Measurements from ENCODE around the gene EXOSC10. TPM values are rescaled to one million over a fixed set of nuclear protein-coding genes. Genes with fewer than 3 reads are reported as not detected.

The EXOSC10 gene
- total RNA-seq, 1 experiment from 2014 or later, result 72.0 TPM

DNA sequence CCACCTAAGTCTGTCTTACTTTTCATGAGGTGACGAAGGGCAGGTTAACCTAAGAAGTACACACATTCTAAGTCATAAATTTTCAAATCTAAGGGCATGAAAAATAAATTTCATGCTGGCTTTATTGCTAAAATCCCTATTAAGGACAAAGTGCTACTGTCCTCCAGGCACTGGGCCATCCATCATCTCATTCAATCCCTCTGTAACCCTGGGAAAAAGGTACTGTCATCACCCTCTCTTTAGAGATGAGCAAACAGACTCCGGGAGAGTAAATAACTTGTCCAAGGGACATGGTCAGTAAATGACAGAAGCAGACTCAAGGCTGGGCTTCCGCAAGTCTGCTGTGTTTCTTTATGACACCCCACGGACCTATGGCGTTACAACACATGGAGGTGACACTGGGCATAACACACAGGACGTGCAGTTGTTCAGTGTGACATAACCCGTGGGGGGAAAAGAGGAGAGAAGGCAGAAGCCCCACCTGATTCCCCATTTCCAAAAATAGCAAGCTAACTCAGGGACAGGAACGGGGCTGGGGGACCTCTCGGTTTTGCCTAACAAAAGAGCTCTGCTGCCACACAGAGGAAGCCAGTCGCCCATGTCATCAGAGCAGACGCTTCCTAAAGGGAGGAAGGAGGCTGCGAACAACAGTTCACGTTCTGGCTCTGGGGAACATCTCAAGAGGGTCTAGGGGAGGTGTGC lies 27.3 kb downstream of the EXOSC10 start:
- peak overlapping the region; percentile 78 for H3K4me2 ChIP-seq (ENCODE audit: low read depth, low read length, poor library complexity, severe bottlenecking)
- H4K20me1 ChIP-seq (ENCODE audit: insufficient read depth, low read depth, low read length), result 0 out of 2 replicates have a peak, but pooled peaks cover 4% of the 10 kb centered on the region
- H3K27me3 ChIP-seq (ENCODE audit: low read length), result no peaks in the 10 kb centered on the region
- no peaks in the 10 kb centered on the region for H3K9me2 ChIP-seq (replicated peaks; ENCODE audit: insufficient read depth, low read length)
- peaks cover 36% of the 10 kb centered on the region for H3K4me1 ChIP-seq (ENCODE audit: low read length)
- H3K4me3 ChIP-seq (ENCODE audit: low read length), result peak overlapping the region; percentile 59
- H3K79me2 ChIP-seq (ENCODE audit: low read length), result peaks cover 3% of the 10 kb centered on the region
- DNase-seq, result peak; percentile 87
- H2AFZ ChIP-seq (ENCODE audit: low read length), result no peak overlapping the region
- peaks cover 34% of the 10 kb centered on the region for H3K36me3 ChIP-seq (ENCODE audit: insufficient read depth, low read length)
- H3K9me3 ChIP-seq (ENCODE audit: low read length), result no peaks in the 10 kb centered on the region
- peak overlapping the region; percentile 97 for H3K27ac ChIP-seq (ENCODE audit: low read length)
- H3K9ac ChIP-seq (ENCODE audit: low read length), result peak overlapping the region; percentile 66

GRCh38 chr1:11071463-11072215 lies 28.0 kb downstream of the EXOSC10 start:
- H3K79me2 ChIP-seq (ENCODE audit: low read length), result peaks cover 3% of the 10 kb centered on the region
- no peaks in the 10 kb centered on the region for H3K9me2 ChIP-seq (replicated peaks; ENCODE audit: insufficient read depth, low read length)
- no peaks in the 10 kb centered on the region for H3K9me3 ChIP-seq (ENCODE audit: low read length)
- H4K20me1 ChIP-seq (ENCODE audit: insufficient read depth, low read depth, low read length), result 0 out of 2 replicates have a peak, but pooled peaks cover 4% of the 10 kb centered on the region
- H3K36me3 ChIP-seq (ENCODE audit: insufficient read depth, low read length), result peaks cover 34% of the 10 kb centered on the region
- H3K4me1 ChIP-seq (ENCODE audit: low read length), result peaks cover 36% of the 10 kb centered on the region
- peak overlapping the region; percentile 59 for H3K4me3 ChIP-seq (ENCODE audit: low read length)
- H3K27ac ChIP-seq (ENCODE audit: low read length), result peak overlapping the region; percentile 97
- H3K4me2 ChIP-seq (ENCODE audit: low read depth, low read length, poor library complexity, severe bottlenecking), result peak overlapping the region; percentile 78
- H3K9ac ChIP-seq (ENCODE audit: low read length), result peak overlapping the region; percentile 66
- DNase-seq, result peak; percentile 61
- H2AFZ ChIP-seq (ENCODE audit: low read length), result no peak overlapping the region
- H3K27me3 ChIP-seq (ENCODE audit: low read length), result no peaks in the 10 kb centered on the region

GRCh38 chr1:11070876-11071275 lies 28.8 kb downstream of the EXOSC10 start:
- no peaks in the 10 kb centered on the region for H3K27me3 ChIP-seq (ENCODE audit: low read length)

GRCh38 chr1:11068600-11069473 lies 30.8 kb downstream of the EXOSC10 start:
- Histone ChIP-seq H4K20me1 (ENCODE audit: insufficient read depth, low read depth, low read length) (0 out of 2 replicates have a peak, but pooled peaks cover 4% of the 10 kb centered on the region), H3K27ac (ENCODE audit: low read length) (no peak overlapping the region), H2AFZ (ENCODE audit: low read length) (no peak overlapping the region), H3K79me2 (ENCODE audit: low read length) (peaks cover 3% of the 10 kb centered on the region), H3K4me2 (ENCODE audit: low read depth, low read length, poor library complexity, severe bottlenecking) (no peak overlapping the region), H3K36me3 (ENCODE audit: insufficient read depth, low read length) (peaks cover 40% of the 10 kb centered on the region), H3K9ac (ENCODE audit: low read length) (no peak overlapping the region), H3K4me3 (ENCODE audit: low read length) (no peak overlapping the region), H3K9me3 (ENCODE audit: low read length) (no peaks in the 10 kb centered on the region), H3K27me3 (ENCODE audit: low read length) (no peaks in the 10 kb centered on the region), H3K9me2 (replicated peaks; ENCODE audit: insufficient read depth, low read length) (no peaks in the 10 kb centered on the region), H3K4me1 (ENCODE audit: low read length) (peaks cover 35% of the 10 kb centered on the region)
- DNase-seq, result no peak

More at GRCh38 chr1:11070876-11071275, 28.8 kb downstream of the EXOSC10 start:
- Histone ChIP-seq H3K79me2 (ENCODE audit: low read length) (peaks cover 3% of the 10 kb centered on the region), H3K36me3 (ENCODE audit: insufficient read depth, low read length) (peaks cover 33% of the 10 kb centered on the region), H3K9ac (ENCODE audit: low read length) (peak overlapping the region; percentile 66), H3K27ac (ENCODE audit: low read length) (peak overlapping the region; percentile 97), H3K4me3 (ENCODE audit: low read length) (no peak overlapping the region), H3K4me2 (ENCODE audit: low read depth, low read length, poor library complexity, severe bottlenecking) (peak overlapping the region; percentile 78), H3K9me2 (replicated peaks; ENCODE audit: insufficient read depth, low read length) (no peaks in the 10 kb centered on the region), H3K9me3 (ENCODE audit: low read length) (no peaks in the 10 kb centered on the region), H2AFZ (ENCODE audit: low read length) (no peak overlapping the region), H3K4me1 (ENCODE audit: low read length) (peaks cover 36% of the 10 kb centered on the region), H4K20me1 (ENCODE audit: insufficient read depth, low read depth, low read length) (0 out of 2 replicates have a peak, but pooled peaks cover 4% of the 10 kb centered on the region)
- DNase-seq, result no peak

- H3K4me1 ChIP-seq (ENCODE audit: low read length), result peaks cover 26% of the 10 kb centered on the region
- no peak overlapping the region for H2AFZ ChIP-seq (ENCODE audit: low read length)
- no peaks in the 10 kb centered on the region for H3K9me3 ChIP-seq (ENCODE audit: low read length)
- H3K4me3 ChIP-seq (ENCODE audit: low read length), result no peak overlapping the region
- no peak overlapping the region for H3K4me2 ChIP-seq (ENCODE audit: low read depth, low read length, poor library complexity, severe bottlenecking)
- H3K36me3 ChIP-seq (ENCODE audit: insufficient read depth, low read length), result peaks cover 40% of the 10 kb centered on the region
- H3K9me2 ChIP-seq (replicated peaks; ENCODE audit: insufficient read depth, low read length), result no peaks in the 10 kb centered on the region
- H3K9ac ChIP-seq (ENCODE audit: low read length), result no peak overlapping the region
- H3K79me2 ChIP-seq (ENCODE audit: low read length), result peaks cover 3% of the 10 kb centered on the region
- H4K20me1 ChIP-seq (ENCODE audit: insufficient read depth, low read depth, low read length), result 0 out of 2 replicates have a peak, but pooled peaks cover 4% of the 10 kb centered on the region
- H3K27ac ChIP-seq (ENCODE audit: low read length), result no peak overlapping the region
- no peak for DNase-seq
- H3K27me3 ChIP-seq (ENCODE audit: low read length), result no peaks in the 10 kb centered on the region
Observed at GRCh38 chr1:11067716-11068599, 31.7 kb downstream of the EXOSC10 start.

DNA sequence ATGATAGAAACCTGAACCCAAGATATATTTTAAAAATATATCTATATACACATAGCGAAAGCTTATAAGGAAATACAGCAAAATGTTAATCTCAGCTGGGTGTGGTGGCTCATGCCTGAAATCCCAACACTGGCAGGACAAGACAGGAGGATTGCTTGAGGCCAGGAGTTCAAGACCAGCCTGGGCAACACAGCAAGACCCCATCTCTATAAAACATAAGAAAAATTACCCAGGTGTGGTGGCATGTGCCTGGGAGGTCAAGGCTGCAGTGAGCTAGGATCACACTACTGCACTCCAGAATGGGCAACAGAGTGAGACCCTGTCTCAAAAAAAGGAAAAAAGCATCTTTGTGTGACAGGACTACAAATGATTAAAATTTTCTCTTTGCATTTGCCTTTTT lies 33.9 kb downstream of the EXOSC10 start:
- peaks cover 37% of the 10 kb centered on the region for H3K36me3 ChIP-seq (ENCODE audit: insufficient read depth, low read length)
- peaks cover 20% of the 10 kb centered on the region for H3K4me1 ChIP-seq (ENCODE audit: low read length)
- DNase-seq, result no peak
- no peak overlapping the region for H2AFZ ChIP-seq (ENCODE audit: low read length)
- H3K27ac ChIP-seq (ENCODE audit: low read length), result no peak overlapping the region
- H3K9ac ChIP-seq (ENCODE audit: low read length), result no peak overlapping the region
- H3K27me3 ChIP-seq (ENCODE audit: low read length), result no peaks in the 10 kb centered on the region
- H4K20me1 ChIP-seq (ENCODE audit: insufficient read depth, low read depth, low read length), result no peaks in the 10 kb centered on the region
- peaks cover 7% of the 10 kb centered on the region for H3K79me2 ChIP-seq (ENCODE audit: low read length)
- H3K9me2 ChIP-seq (replicated peaks; ENCODE audit: insufficient read depth, low read length), result no peaks in the 10 kb centered on the region
- no peaks in the 10 kb centered on the region for H3K9me3 ChIP-seq (ENCODE audit: low read length)
- H3K4me3 ChIP-seq (ENCODE audit: low read length), result no peak overlapping the region
- no peak overlapping the region for H3K4me2 ChIP-seq (ENCODE audit: low read depth, low read length, poor library complexity, severe bottlenecking)

DNA sequence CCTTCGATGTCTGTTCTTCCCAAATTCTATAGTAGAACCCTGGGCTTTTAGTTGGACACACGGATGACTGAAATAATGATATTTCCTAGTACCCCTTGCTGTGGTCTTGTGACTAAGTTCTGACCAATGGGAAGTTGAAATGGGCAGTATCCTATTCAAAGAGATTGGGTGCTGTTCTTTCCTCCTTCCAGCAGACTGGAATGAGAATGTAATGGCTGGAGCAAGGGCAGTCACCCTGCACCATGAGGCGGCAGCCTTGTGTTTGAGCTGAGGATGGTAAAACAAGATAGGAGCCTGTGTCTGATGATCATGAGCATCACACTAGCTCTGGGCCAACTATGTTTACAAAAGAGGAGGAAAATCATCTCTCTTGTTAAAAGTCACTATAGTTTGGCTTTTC lies 34.7 kb downstream of the EXOSC10 start:
- Histone ChIP-seq H3K9me2 (replicated peaks; ENCODE audit: insufficient read depth, low read length) (no peaks in the 10 kb centered on the region), H3K9me3 (ENCODE audit: low read length) (no peaks in the 10 kb centered on the region), H3K4me3 (ENCODE audit: low read length) (no peak overlapping the region), H3K4me1 (ENCODE audit: low read length) (peaks cover 19% of the 10 kb centered on the region), H3K27ac (ENCODE audit: low read length) (no peak overlapping the region), H4K20me1 (ENCODE audit: insufficient read depth, low read depth, low read length) (no peaks in the 10 kb centered on the region), H3K27me3 (ENCODE audit: low read length) (no peaks in the 10 kb centered on the region), H3K79me2 (ENCODE audit: low read length) (peaks cover 10% of the 10 kb centered on the region), H3K36me3 (ENCODE audit: insufficient read depth, low read length) (peaks cover 30% of the 10 kb centered on the region), H3K4me2 (ENCODE audit: low read depth, low read length, poor library complexity, severe bottlenecking) (no peak overlapping the region), H2AFZ (ENCODE audit: low read length) (no peak overlapping the region), H3K9ac (ENCODE audit: low read length) (no peak overlapping the region)
- DNase-seq, result no peak

Measured in Karpas-422 (cell line).